Transverse colon (tissue), 3 donors: ENCODE results near the gene TRIM65.

Source experiments
- CTCF ChIP-seq, 5 experiments: fragments of 200-600 bp in 3 of 5; fragments of 450-650 bp in 2 of 5; sonication (generic) in 3 of 5; IDR thresholded peaks; 1 replicate in 2 of 5; 2 replicates in 3 of 5; pipeline ENCODE4 v1.5.1; 2016 to 2017; ENCODE audit warnings: antibody characterized with exemption in 5 of 5, inconsistent platforms in 3 of 5, mild to moderate bottlenecking in 2 of 5, moderate library complexity in 1 of 5
- POLR2A ChIP-seq: fragments of 450-650 bp; IDR thresholded peaks from one replicate; pipeline ENCODE4 v1.6.1; 2016; ENCODE audit warnings: antibody characterized with exemption, mild to moderate bottlenecking, moderate library complexity

- TF ChIP-seq CTCF (IDR thresholded peaks at IDR 0.05) = no peak
- TF ChIP-seq POLR2A = no peak
Measured at GRCh38 chr17:75933808-75934207, 37.1 kb upstream of the TRIM65 start.
